ENCODE results near the gene SERTAD1.

GRCh38 chr19:40403262-40403984 lies 22.4 kb downstream of the SERTAD1 start:
- no peak for TF ChIP-seq GATA3 (IDR thresholded peaks at IDR 0.05; ENCODE audit: low read depth, low read length)
- no peak for TF ChIP-seq GATA2 (IDR thresholded peaks at IDR 0.05; ENCODE audit: low read depth, low read length)
